ENCODE data around the gene C1QTNF1.

- TF ChIP-seq CTCF (IDR thresholded peaks at IDR 0.05) = no peak
- no peak for TF ChIP-seq POLR2A (IDR thresholded peaks at IDR 0.05)
Observed at GRCh38 chr17:79029327-79030009, 5.5 kb downstream of the C1QTNF1 start.

All from testis (tissue), 2 donors.